SK-N-MC (cell line): ENCODE data around the gene POC5.

Experiments
- EZH2 ChIP-seq: fragments of 200-600 bp; sonication (generic); IDR thresholded peaks from one replicate; pipeline ENCODE4 v1.6.1; 2017; ENCODE audit warnings: antibody characterized with exemption
- FOXP2 ChIP-seq: optimal IDR thresholded peaks from 2 replicates; pipeline ENCODE3; 2011; ENCODE audit warnings: mild to moderate bottlenecking, moderate library complexity; ENCODE audit not compliant: insufficient read depth; ENCODE audit errors: extremely low read length, control extremely low read depth
- POLR2AphosphoS5 ChIP-seq: IDR thresholded peaks from 2 replicates; pipeline ENCODE4 v1.6.1; 2012; ENCODE audit warnings: mild to moderate bottlenecking, low read depth, low read length, borderline replicate concordance

DNA sequence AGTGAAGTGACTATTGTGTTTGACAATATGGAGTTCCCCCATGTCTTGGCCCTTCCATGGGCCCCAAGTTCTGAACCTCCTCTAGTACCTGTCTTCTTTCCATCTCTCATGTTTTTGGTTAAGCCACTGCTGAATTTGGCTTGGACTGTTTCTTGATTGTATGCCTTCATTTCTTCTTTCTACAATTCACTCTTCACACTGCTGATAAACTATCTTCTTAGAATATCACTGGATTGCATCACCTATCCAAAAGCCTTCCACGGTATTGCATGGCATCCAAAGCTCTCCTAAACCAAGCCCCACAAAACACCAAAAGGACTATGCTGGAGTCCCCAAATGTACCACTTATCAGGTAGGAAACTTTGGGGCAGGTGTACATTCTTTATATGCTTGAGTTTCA is 4.3 kb upstream of the POC5 start:
- TF ChIP-seq POLR2AphosphoS5 (no peak), EZH2 (no peak), FOXP2 (no peak)
